ENCODE data around the gene NT5DC2. TPM values are rescaled to one million over a fixed set of nuclear protein-coding genes. Genes with fewer than 3 reads are reported as not detected.
"Not testable (repeated sequence)": the region's sequence is repeated elsewhere in the genome, so short reads cannot be mapped to it uniquely, and the experiment has no call there.

The NT5DC2 gene
- total RNA-seq, 1 experiment from 2014 or later, result 50.0 TPM

DNA sequence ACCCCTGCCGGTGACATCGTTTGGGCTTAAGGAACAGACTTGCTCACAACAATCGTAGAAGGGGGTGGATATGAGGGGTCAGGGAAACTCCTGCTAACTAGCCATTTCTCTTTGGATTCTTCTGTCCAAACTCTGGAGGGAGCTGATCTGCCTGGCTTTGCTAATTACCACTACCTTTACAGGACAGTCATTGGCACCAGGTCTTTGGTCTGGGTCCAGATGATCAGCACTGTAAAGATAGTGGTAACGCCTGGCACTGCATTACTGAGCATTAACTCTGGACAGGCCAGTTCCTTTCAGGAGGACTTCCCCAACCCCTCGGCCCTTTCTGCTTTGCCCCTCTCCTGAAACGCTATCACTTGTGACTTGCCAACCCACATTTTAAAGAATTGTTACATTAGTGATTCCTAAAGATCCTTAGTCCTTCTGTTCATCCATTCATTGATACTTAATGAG, 3.5 kb upstream of the NT5DC2 start:
- no peak for DNase-seq (ENCODE audit: low read depth)

DNA sequence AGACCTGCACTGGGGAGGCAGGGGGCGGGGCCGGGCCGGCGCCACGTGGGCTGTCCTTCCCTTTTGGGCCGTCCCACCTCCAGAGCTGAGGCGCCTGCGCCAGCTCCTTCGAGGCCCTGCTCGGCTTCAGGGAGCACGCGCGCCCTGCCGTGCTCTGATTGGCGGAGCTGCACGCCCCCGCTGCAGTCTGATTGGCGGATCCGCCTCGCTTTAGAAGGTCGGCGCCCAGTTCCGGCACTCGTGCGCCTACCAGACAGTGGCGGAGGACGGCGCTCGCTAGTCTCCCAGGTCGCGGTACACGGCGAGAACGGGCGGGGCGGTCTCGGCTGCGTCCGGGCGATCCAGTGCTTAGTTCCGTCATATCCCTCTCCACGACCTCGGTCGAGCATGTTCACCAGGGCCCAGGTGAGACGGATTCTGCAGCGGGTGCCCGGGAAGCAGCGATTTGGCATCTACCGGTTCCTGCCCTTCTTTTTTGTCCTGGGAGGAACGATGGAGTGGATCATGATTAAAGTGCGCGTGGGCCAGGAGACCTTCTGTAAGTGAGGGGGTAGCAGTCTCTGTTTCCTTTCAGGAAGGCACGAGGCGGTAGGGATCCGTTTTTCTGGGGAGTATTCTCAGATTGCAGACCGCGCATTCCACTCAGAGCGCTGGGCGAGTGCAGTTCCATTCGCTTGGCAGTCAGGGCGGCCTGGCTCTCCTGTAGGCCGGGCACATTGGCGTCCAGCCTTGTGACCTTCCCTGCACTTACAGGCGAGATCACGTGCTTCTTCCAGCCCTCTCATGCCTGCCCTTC, 2.9 kb upstream of the NT5DC2 start, which contains the start of gene UQCC5:
UQCC5 (plus strand) TSS at position 237 of the 796 bp plus-strand sequence; CDS start at position 388, 151 bp downstream.
- DNase-seq (ENCODE audit: low read depth), result peak; percentile 96

DNA sequence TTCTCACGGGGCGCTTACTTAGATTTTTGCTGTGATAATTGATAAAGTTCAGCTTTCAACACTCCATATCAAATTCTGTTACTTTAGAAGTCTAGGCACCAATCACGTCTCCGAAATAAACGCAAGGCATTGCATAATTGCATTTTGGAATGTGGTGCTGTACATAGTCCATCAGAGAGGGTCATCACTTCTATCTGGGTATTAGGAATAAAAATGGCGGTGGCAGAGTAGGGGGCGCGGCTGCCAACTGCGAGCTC, 2.4 kb upstream of the NT5DC2 start:
- no peak for DNase-seq (ENCODE audit: low read depth)

DNA sequence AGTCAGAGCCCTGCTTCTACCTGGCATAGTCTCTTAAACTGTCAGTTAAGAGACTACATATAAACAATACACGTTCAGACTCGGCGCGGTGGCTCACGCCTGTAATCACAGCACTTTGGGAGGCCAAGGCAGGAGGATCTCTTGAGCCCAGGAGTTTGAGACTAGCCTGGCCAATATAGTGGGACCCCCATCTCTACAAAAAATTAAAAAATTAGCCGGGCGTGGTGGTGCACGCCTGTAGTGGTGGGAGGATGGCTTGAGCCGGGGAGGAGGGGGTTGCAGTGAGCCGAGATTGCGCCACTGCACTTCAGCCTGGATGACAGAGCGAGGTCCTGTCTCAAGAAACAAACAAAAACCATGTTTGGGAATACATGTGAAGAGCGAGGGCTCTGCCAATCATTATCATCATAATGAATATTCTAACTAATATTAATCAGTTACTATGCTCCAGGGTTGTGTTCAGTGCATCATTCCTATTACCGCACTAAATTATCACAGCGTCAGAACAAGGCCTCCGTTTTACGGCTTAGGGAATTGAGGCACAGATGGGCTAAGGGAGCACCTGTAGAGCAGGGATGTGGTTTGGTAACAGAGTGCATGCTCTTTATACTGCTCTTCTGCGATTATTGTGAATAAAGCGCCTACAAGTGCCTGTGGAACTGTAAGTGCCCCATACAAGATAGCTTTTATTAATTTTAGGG, 1.9 kb upstream of the NT5DC2 start:
- no peak for DNase-seq (ENCODE audit: low read depth)

DNA sequence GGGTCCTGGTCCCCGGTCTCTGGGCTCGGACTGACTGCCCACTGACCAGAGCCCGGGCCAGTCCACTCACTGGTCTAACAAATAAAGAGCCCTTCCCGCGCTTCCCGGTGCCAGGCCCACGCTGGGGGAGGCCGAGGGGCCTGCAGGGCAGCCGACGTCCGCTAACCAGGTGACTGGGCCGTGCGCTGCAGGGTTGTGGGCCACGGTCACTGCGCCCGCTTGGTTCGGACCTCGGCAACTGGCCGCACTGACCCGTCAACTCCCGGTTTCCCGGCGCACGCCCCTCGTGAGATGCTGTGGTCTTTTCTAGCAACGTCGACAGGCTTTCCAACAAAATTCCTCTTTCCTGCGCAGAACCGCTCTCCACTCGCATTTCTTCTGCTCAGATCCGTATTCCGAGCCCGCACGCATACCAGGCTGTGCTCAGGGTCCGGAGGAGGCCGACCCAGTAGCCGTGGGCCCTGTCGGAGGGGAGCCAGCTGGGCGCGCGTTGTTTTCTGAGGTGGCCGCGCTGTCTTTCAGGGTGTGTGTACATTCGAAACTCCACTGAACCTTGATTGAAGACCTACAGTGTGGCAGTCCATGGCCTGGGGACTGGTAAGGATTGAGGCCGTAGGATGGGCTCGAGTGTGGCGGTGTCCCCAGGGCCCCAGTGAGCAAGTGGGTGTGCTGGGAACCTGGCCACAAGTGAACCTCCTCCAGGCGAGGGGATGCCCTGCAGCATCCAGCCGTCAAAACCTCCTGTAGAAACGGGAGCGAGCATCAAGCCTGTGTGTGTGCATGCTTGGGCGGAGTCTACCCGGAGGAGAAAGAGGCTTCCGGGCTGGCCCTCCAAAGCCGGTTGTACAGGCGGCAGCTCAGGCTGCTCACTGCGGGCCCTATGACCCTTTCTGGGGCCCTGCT, 875 bp upstream of the NT5DC2 start:
- no peak for DNase-seq (ENCODE audit: low read depth)

DNA sequence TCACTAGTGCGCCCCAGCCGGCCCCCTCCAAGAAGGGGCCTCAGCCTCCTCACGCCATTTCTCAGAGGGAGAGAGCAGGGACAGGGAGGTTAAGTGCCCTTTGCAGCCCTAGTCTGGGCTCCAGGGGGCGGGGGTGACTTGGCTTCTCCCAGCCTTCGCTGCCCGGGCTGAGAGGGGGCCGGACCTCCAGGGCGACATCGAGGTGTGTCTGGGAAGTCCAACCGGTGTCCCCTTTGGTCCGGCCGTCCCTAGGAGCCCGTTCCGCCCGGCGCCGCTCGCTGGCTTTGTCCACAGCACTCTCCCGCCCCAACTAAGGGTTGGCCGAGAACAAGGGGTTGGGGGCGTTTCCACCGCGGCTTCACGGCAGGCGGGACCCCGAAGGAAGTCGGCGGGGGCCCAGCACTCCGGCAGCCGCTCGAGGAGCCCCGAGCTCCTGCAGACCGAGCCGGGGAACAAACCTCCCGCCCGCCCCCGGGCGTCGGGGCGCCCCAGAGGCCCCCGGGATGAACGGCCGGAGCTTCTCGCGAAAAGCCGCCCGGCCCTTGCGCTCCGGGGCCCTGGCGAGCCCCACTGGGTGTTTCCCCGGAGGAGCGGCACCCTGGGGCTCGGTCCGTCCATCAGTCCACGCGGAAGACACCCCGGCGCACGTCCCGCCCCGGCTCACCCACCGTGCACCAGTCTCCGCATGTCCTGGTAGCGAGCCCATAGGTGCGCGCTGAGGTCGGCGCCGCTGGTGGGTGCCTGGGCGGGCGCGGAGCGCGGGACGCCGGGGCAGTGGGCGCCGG, 627 bp downstream of the NT5DC2 start:
- peak; percentile 37 for DNase-seq (ENCODE audit: low read depth)

DNA sequence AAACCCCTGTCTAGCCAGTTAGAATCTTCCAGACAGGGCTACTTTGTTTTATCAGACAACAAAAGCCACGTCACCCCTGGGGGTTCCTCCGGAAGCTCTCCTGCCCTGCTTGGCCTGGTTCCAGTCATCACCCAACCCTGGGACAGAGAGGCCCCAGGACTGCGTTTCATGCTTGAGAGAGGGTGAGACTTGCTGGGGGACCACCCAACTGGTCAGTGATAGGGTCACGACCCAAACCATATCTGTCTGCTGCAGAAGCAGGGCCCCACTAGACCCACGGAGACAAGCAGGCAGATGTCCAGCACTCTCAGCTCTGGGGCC, 1.2 kb downstream of the NT5DC2 start:
- peak; percentile 45 for DNase-seq (ENCODE audit: low read depth)

DNA sequence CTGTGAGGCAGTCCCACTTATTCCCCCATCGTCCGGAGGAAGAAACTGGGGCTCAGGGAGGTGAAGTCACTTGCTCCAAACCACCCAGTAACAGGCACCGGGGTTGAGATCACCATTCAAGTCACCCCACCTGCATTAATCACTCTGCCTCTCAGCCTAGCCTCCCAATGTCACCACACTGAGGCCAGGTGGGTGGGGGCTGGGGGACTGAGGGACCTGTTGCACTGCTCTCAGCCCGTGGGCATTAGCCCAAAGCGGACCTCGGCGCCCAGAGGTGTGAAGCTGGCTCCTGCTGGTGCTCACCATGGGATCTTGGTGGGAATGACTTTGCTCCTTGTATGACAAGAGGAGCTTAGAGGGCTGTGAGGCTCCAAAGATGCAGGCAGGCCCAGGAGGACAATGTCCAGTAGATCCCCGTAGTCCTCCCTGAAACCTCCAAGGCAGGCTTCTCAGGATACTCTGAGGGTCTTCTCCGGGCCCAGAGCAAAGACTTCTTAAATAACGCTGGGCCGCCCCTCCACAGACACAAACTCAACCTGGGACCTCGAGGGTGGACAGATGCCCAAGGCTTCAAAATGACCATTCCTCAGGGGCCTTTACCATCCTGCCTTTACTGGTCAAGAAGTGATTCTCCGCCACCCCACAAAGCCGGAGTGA, 1.7 kb downstream of the NT5DC2 start:
- no peak for DNase-seq (ENCODE audit: low read depth)

DNA sequence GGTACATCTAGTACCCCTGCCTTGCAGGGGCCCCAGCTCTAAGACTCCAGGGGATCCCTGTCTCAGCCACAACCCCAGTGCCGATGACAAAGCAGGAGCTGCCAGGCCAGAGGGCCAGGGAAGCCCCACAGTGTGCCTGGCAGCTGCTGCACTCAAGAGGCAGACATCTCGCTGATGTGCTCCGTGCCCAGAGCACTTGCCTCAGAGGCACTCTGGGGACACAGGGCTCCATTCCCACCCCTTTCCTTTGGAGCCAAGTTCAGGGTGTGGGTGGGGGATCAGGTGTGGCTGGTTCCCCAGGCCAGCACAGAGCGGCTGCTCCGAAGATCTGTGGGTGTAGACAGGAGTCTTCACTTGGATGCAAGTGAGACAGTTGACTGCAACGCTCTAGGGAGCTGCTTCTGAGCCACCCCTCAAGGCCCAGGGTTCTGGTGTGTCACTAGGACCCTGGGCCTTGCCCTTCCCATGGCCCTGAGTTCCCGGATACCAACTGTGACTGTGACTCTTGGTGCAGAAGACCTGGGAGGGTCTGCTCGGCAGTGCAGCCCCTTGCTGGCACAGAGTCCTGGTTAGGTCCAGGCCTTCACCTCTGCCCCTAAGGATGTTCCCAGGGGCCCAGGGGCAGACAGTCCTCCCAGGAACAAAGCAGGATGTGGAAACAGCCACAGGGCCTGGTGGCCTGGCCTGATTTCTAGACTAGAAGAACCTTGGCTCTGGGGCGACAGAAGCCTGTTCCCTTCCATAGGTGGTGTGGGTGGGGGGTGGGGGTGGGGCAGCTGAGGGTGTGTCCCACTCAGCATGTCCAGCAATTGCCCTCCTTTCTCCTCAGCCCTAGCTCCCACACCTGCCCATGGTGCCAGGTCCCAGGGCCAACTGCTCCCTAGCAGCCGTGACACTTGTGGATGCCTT, 2.5 kb downstream of the NT5DC2 start:
- no peak for DNase-seq (ENCODE audit: low read depth)

DNA sequence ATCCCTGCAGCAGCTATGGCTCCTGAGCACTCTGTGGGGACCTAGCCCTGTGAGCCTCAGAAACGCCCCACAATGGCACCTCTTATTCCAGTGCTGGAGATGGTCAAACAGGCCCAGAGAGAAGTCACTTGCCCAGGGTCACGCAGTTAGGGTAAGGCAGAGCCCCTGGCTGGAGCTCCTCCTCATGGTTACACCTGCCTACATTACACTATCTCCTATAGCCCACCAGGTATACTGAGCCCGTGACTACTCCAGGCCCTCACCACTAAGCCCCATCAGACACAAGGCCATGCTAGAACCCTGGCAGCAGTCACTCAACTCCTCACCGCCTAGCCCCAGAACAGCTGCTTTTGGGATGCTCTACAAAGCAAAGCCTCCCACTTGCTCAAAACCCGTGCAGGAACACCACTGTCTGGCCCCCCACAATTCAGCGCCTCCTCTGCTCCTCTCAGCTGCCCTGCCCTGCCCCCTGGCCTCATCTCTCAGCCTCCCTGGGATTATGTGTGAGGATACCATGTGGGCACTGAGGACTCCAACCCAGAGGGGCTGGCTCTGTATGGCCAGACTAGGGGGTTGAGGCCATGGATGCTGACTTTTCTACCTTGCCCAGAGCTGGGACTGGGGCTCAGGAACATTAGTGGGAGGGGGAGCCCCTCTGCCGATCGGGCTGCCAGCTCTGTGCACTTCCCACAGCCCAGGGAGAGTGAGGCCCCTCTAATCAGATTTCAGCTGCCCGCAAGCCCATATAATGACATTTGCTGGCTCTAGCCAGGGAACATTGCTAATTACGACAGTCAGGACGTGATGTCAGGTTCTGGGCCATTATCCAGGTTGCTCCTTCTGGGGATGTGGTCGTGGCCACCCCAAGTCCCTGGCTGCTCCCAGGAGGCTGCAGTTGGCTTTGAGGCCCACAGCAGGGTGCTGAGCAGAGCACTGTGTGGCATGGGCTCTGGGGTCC, 4.0 kb downstream of the NT5DC2 start:
- peak; percentile 25 for DNase-seq (ENCODE audit: low read depth)

DNA sequence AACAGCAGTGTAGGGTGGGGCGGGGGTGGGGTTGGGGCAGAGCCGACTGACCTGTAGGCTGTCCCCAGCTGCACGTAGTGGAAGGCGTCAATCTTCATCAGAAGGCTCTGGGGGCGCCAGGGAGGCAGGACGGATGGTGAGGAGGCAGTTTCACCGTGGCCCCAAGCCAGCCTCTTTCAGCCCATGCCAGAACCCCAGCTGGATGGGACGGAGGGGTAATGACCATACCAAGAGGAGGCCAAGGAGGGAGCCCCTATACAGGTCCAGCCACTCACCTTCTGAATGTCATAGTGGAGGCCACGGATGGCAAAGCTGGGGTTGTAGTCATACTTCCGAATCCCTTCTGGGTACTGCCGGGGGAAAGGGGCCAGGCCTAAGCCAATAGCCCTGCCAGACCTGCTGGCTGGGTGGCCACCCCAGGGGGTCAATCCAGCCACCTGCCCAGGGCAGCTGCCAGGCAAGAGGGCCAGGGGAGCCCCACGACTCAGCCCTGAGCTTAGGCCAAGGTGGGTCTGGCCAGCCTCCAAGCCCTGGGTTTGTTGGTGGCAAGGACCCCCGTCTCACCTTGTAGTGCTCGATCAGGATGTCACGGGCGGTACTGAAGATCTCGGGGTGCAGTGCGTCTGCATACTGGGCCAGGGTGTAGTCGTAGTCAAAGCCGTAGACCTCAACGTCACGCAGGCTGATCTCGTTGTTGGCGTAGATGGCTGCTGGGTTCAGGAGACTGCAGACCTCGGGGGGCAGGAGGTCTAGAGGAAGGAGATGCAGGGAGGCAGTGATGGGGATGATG, 4.9 kb downstream of the NT5DC2 start:
- DNase-seq (ENCODE audit: low read depth), result no peak

DNA sequence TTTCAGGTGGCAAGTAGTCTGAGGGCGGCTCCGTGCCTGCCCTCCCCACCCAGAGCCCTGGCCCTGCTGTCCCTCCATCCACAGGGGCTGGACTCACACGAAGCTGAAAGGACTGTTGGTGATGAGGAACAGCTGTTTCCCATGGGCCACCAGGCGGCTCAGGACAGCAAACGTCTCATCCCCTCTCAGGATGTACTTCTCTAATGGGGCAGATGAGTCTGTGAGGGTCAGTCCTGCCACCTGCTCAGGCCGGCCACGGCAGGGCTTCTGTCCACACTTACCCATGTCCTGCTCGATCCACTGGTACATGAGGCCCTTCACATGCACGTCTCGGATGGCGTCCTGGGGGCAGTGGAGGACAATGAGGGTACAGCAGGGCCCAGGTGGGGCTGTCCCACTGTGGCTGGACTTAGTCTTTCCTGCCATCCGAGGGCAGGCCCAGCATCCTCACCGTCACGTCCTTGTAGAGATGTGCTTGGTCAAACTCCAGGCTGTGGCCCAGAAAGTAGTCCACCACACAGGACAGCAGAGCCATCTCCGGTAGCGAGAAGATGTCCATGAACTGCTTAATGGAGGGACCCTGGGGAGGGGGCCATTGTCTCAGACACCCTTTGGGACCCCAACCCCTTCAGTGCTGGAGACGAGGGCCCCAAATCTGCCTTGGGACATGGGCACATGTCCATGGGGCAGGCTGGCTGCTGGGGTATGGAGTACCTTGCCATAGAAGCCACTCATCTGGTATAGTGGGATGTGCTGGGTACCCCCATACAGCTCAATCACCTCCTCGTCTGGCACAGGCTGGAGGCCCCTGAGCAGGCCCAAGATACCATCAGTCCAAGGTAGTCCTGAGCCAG, 5.7 kb downstream of the NT5DC2 start:
- no peak for DNase-seq (ENCODE audit: low read depth)

DNA sequence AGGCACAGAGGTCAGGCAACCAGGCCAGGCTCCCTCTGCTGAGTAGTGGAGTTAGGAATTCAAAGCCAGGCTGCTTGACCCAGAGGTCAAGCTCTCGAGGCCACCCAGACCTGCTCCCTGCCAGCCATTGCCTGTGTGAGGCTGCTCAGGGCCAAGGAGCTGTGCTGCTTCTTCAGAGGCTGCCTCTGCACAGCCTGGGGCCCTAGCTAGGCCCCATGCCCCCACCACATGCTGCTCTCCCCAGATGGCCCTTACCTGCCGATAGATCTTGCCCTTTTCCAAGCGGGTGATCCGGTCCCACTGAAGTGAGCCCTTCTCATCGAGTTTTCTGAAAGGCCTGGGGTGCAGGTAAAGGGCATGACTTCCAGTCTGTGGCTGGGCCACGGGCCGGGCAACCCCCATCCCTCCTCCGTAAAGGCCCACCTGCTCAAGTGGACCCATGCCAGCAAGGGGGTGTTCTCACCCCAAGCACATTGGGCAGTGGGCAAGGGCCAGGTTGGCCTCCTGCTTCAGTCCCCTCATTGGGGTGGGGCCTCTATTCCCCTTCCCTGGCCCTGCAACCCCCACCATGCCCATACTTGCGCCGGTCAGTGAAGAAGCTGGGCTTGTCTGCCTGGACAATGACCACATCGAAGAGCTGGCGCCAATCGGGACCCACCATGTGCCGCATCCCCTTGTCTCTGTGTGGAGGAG, 6.5 kb downstream of the NT5DC2 start:
- DNase-seq (ENCODE audit: low read depth), result no peak

DNA sequence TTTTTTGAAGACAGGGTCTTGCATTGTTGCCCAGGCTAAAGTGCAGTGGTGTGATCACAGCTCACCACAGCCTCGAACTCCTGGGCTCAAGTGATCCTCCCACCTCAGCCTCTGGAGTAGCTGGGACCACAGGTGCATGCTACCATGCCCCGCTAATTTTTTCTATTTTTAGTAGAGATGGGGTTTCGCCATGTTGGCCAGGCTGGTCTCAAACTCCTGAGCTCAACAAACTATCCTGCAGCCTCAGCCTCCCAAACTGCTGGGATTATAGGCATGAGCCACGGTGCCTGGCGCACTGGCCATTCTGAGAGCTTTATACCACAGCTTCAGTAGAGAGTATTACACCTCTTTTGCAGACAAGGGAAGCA, 7.0 kb downstream of the NT5DC2 start:
- not testable (repeated sequence) for DNase-seq (ENCODE audit: low read depth)

DNA sequence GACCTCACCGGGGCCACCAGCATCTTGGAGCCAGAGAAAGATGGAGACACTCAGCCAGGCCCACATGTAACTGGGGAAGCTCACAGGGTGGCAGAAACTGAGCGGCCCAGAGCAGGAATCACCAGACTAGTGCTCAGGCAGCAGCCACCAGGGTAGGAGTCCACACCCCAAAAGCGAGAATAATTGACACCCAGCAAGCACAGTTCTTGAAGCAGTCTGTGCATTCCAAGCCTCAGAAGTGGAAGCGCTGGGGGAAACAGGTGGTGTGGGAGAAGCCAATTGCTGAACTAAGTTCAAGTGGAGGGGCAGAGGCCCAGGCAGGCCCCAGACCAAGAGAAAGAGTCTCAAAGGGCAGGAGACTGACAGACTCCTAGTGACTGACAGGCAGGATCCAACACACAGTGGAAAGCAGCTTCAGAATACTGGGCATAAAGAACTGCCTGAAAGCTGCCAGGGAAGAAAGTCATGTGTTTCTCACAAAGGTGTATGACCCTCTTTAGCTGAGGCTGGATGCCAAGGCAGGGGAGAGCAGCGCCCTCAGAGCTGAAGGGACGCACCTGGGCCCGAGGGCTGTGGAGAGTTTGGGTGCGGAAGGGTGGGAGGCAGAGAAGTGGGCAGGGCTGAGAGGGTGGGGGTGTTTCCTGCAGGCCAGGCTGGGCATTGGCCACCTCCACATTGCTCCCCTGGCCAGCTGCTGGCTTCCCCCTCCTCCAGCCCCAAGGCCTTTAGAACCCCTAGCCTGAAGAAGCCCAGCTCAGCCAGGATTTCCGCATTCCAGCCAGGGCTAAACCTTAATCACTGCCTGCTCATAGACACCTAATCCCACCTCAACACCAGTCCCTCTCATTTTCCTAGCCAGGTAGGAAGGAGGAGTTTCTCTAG, 7.7 kb downstream of the NT5DC2 start:
- no peak for DNase-seq (ENCODE audit: low read depth)

Data from M059J (cell line).